Progenitor cell of endocrine pancreas (in vitro differentiated cells): ENCODE results near the gene TGFB1I1. TPM values are rescaled to one million over a fixed set of nuclear protein-coding genes. Genes with fewer than 3 reads are reported as not detected.

Experiments
- DNase-seq: peaks from one replicate; pipeline ENCODE4 v3.0.0; 2021; ENCODE audit warnings: low spot score; ENCODE audit not compliant: unreplicated experiment
- H3K27ac Mint-ChIP-seq: 2 replicates; pipeline ENCODE4 v1.8.0; 2021; ENCODE audit warnings: mild to moderate bottlenecking, moderate library complexity, mixed read lengths
- H3K27me3 Mint-ChIP-seq: 2 replicates; pipeline ENCODE4 v1.8.0; 2021; ENCODE audit warnings: mixed read lengths
- H3K36me3 Mint-ChIP-seq: 2 replicates; pipeline ENCODE4 v1.8.0; 2022; ENCODE audit warnings: mixed read lengths; ENCODE audit not compliant: insufficient read depth
- H3K4me1 Mint-ChIP-seq: 2 replicates; pipeline ENCODE4 v1.8.0; 2021; ENCODE audit warnings: low read depth, mixed read lengths
- H3K4me3 Mint-ChIP-seq: 2 replicates; pipeline ENCODE4 v1.8.0; 2021; ENCODE audit warnings: low read depth, mild to moderate bottlenecking, moderate library complexity, mixed read lengths
- H3K9me3 Mint-ChIP-seq: 2 replicates; pipeline ENCODE4 v1.8.0; 2021; ENCODE audit warnings: low read depth, mixed read lengths
- CTCF ChIP-seq: fragments of 200-600 bp; sonication (generic); IDR thresholded peaks from one replicate; pipeline ENCODE4 v1.5.0; 2021; ENCODE audit warnings: antibody characterized with exemption, mild to moderate bottlenecking; ENCODE audit not compliant: unreplicated experiment
- total RNA-seq: library from RNA; stranded (reverse); gene quantifications from 2 replicates; pipeline ENCODE4 v1.2.1, GENCODE V29; 2021

TGFB1I1 gene
- total RNA-seq, 1 donor from 2014 or later: 4.5 TPM

DNA sequence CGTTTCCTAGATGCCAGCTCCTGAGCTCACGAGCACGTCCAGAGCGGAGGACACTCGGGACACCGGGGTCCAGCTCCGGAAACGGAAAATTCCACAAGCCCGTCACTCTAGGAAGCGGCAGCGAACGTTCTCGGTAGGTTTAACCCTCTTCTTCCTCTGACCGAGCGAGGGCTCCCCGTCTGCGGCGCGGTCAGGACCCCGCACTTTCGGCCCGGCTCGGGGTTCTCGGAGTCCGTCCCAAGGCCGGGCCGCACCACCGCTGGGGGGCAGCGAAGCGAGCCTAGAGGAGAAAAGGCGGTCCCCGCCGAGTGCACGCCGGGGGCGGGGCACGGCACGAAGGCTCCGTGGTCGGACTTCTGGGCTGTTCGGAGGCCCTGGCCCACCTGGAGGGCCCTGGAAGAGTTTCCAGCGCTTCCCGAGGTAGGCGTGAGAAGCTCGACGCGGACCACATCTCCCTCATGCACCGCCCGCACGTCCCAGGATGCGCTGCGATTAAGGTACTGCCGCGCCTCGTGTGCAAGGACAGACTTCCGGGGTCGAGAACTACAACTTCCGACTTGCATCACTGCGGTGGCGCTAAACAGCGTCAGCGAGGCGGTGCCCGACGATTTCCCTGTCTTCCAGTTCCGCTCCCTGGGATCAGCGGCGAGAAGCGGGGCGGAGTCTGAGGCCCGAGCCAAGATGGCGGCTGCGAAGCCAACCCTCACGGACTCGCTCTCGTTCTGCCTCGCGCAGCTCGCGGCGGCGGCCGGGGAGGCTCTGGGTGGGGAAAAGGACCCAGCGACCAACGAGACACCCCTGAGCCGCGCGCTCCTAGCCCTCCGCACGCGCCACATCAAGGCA, 12.9 kb upstream of the TGFB1I1 start, which contains the start of gene ARMC5:
Gene ARMC5 (plus strand): TSS at position 658 of the 843 bp plus-strand sequence. CDS start 24 bp downstream, at position 682.
- H3K27me3 Mint-ChIP-seq: no peaks in the 10 kb centered on the region
- DNase-seq: peak; percentile 92

DNA sequence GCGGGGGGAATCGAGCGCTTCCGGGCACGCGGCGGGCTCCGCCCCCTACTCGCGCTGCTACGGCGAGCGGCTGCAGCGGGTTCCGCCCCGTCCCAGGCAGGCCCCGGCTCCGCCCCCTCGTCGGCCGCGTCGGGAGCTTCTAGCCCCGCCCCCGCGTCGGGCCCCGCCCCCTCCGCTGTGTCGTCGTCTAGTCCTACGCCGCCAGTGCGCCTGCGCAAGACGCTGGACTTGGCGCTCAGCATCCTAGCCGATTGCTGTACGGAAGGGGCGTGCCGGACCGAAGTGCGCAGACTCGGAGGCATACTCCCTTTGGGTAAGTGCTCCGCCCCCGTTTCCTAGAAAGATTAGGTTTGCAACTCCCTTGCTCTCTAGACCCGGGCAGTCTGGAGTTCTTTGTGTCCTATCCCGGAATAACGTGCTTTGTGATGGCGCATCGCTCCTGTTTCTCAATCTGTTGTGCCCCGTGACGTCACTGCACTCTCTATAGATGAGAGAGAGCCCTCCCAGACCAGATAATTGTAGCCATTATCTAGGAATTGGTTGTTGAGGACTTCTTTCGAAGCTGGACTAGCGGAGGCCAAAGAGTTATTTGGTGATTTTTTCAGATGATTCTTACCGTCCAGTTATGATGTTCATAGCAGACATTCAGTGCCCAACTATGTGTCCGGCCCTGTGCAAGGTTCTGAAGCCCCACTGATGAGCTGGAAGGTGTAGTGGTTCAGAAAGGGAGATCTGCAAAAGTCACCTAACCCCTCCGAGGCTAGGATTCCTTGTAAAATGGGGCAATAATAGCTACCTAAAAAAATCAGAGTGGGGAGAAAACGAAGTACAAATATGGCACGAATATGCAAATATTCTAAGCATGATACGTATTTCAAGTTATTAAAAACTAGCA, 12.0 kb upstream of the TGFB1I1 start:
- Mint-ChIP-seq H3K27me3 (no peaks in the 10 kb centered on the region), H3K4me1 (peaks cover 15% of the 10 kb centered on the region), H3K36me3 (peaks cover 7% of the 10 kb centered on the region), H3K4me3 (peak overlapping the region; percentile 88), H3K9me3 (no peaks in the 10 kb centered on the region), H3K27ac (peak overlapping the region; percentile 98)
- DNase-seq: peak; percentile 100
- no peak for TF ChIP-seq CTCF

More for the DNA sequence above, 12.9 kb upstream of the TGFB1I1 start, which contains the start of gene ARMC5:
- Mint-ChIP-seq H3K4me3 (peak within 1 kb of the TSS; percentile 88), H3K9me3 (no peaks in the 10 kb centered on the region), H3K36me3 (peaks cover 5% of the 10 kb centered on the region), H3K27ac (peak within 1 kb of the TSS; percentile 98), H3K4me1 (peaks cover 15% of the 10 kb centered on the region)
- peak; percentile 60 for TF ChIP-seq CTCF

DNA sequence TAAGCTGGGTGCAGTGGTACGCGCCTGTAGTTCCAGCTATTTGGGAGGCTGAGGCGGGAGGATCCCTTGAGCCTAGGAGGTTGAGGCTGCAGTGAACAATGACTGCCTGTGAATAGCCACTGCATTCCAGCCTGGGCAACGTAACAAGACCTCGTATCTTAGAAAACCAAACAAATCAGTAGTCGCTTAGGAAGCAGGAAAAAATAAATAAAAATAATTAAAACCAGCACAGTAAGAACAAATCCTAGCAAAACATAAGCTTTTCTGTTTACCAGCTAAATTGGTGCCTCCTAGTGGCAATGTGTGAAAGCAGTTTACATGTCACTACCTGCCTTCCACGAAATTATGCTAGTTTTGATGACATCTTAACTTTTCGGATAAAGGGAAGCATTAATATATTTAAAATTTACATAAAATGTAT, 11.4 kb upstream of the TGFB1I1 start:
- peak overlapping the region; percentile 97 for H3K27ac Mint-ChIP-seq
- H3K4me1 Mint-ChIP-seq: peaks cover 13% of the 10 kb centered on the region
- no peak for DNase-seq
- no peaks in the 10 kb centered on the region for H3K9me3 Mint-ChIP-seq
- TF ChIP-seq CTCF: peak; percentile 66
- peak overlapping the region; percentile 88 for H3K4me3 Mint-ChIP-seq
- H3K36me3 Mint-ChIP-seq: peaks cover 11% of the 10 kb centered on the region
- H3K27me3 Mint-ChIP-seq: no peaks in the 10 kb centered on the region

DNA sequence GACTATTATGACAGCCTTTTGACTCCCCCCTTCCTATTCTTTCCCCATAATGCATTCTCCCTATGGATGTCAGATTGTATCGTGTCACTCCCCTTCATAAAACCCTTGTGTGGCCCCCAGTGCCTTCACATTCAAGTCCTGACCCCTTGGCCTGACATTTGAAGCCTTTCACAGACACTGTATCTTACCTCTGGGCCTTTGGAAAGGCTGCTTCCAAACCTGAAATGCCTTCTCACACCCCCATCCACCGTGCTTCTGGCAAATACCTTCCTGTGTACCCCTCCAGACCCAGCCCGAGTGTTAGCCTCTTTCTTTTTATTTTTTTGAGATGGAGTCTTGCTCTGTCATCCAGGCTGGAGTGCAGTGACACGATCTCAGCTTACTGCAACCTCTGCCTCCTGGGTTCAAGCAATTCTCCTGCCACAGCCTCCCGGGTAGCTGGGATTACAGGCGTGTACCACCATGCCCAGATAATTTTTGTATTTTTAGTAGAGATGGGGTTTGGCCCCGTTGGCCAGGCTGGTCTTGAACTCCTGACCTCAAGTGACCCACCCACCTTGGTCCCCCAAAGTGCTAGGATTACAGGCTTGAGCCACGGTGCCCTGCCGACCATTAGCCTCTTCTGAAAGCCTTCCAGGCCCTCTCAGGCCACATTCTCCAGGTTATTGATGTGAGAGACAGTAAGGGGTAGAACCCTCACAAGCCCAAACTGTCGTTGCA, 10.6 kb upstream of the TGFB1I1 start:
- TF ChIP-seq CTCF: no peak
- Mint-ChIP-seq H3K4me1 (peaks cover 9% of the 10 kb centered on the region), H3K9me3 (no peaks in the 10 kb centered on the region), H3K27ac (no peak overlapping the region), H3K4me3 (no peak overlapping the region), H3K36me3 (peaks cover 10% of the 10 kb centered on the region), H3K27me3 (no peaks in the 10 kb centered on the region)
- no peak for DNase-seq
